AG04449 (cell line): ENCODE measurements around the gene RPS21.
A peak's percentile ranks its signal among the peaks of the same experiment; 100 is the strongest.

ENCODE experiments used
- CTCF ChIA-PET: fragments of 350-600 bp; formaldehyde crosslinking; extraction: SDS; loops from one replicate; lab custom pipeline; 2021; ENCODE audit warnings: antibody characterized with exemption; lab: Yijun Ruan, JAX
- POLR2A ChIA-PET: fragments of 400-600, 350-600 bp; formaldehyde crosslinking; extraction: SDS; loops from one replicate; lab custom pipeline; 2020; ENCODE audit warnings: antibody characterized with exemption, inconsistent platforms; lab: Yijun Ruan, JAX
- DNase-seq: peaks from one replicate; pipeline ENCODE4 v3.0.0-alpha.2; 2010; ENCODE audit warnings: low read depth, low spot score
- H3K4me3 ChIP-seq: 2 replicates; pipeline ENCODE4 v1.5.1; 2011; ENCODE audit warnings: low read depth, mild to moderate bottlenecking, control low read depth, low read length
- TF ChIP-seq, protein P1 (sequence below): IDR thresholded peaks from one replicate; pipeline ENCODE4 v1.5.1; 2011; ENCODE audit warnings: mild to moderate bottlenecking, moderate library complexity, low read length, control low read depth, inconsistent platforms; ENCODE audit not compliant: insufficient read depth; ENCODE audit errors: missing control alignments

The RPS21 gene

DNA sequence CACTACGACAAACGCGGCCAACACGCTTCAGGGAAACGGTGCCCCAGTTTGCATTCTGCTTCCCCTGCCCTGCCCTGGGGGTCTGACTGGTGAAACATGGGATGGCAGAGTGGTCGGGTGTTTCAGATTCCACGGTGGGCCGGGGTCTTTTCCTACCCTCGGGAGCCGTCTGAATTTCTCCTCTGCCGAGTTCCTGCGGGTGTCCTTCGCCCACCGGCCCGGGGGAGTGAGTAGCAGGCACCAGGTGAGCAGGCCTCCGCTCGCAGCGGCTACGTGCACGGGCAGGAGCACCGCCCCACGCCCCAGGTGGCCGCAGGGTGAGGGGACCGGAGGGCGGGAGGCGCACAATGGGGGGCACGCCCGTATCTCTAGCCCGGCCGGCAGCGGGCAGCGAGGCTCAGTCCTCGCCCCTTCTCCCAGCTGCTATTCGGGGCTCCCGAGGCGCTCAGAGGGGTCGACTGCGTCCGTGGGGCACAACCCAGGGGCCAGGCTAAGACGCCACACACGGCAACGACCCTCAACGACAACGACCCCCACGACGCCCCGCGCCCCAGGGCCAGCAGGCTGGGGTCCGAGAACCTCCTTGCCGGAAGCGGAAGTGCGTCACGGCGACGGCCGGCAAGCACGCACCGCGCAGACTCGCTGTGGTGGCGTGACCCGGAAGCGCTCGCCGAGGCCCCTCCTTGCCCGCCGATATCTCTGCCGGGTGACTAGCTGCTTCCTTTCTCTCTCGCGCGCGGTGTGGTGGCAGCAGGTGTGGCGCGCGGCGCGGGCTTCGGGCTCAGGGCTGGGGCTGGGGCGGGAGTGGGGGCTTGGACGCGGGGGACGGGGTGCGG is at the start of gene RPS21:
RPS21 (plus strand) TSS at position 721 of the 836 bp plus-strand sequence. CDS start 236 bp downstream, outside the sequence.
- ChIA-PET CTCF (interaction anchor here (0.6 to 1.9 kb wide), 9 partner anchors 9 to 84 kb away, joined by 3 to 8 read pairs (median 3); no protein-coding TSS in a partner anchor), POLR2A (interaction anchor here (0.8 to 1.0 kb wide), 3 partner anchors 19 to 81 kb away, joined by 3 to 4 read pairs (median 3); partner anchors contain the start of gene LAMA5)
- peak within 1 kb of the TSS; percentile 98 for H3K4me3 ChIP-seq
- TF ChIP-seq, protein P1, sequence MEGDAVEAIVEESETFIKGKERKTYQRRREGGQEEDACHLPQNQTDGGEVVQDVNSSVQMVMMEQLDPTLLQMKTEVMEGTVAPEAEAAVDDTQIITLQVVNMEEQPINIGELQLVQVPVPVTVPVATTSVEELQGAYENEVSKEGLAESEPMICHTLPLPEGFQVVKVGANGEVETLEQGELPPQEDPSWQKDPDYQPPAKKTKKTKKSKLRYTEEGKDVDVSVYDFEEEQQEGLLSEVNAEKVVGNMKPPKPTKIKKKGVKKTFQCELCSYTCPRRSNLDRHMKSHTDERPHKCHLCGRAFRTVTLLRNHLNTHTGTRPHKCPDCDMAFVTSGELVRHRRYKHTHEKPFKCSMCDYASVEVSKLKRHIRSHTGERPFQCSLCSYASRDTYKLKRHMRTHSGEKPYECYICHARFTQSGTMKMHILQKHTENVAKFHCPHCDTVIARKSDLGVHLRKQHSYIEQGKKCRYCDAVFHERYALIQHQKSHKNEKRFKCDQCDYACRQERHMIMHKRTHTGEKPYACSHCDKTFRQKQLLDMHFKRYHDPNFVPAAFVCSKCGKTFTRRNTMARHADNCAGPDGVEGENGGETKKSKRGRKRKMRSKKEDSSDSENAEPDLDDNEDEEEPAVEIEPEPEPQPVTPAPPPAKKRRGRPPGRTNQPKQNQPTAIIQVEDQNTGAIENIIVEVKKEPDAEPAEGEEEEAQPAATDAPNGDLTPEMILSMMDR, result no peak
- no peak for DNase-seq

DNA sequence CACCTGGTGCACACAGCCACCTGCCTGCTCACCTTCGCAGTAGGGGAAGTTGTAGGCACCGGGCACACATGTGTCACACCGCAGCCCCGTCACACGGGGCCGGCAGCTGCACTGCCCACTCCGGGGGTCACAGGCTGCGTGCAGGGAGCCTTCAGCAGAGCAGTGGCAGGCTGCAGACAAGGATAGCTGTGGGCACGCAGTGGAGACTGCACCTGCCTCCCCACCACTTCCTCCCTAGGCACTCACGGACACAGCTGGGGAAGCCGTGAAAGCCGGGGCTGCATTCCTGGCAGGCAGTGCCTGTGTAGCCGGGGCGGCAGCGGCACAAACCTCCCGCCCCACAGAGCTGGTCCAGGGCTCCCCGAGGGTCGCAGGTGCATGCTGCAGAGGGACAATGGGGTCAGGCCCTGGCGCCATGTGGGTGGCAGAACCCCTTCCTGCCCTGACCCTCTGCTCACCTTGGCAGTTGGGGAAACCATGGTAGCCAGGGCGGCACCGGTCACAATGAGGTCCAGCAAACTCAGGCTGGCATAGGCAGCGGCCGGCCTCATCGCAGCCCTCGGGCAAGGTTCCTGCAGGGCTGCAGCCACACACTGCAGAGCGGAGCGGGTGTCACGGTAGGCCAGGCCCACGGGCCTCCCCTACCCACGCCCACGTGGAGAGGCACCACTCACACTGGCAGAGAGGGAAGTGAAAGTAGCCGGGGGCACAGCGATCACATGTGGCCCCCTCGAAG is 49.2 kb upstream of the RPS21 start:
- TF ChIP-seq, protein P1, result no peak
- ChIA-PET POLR2A (no interaction called here), CTCF (no interaction called here)
- no peak for DNase-seq
- H3K4me3 ChIP-seq, result no peak overlapping the region

- H3K4me3 ChIP-seq, result no peak overlapping the region
- CTCF ChIA-PET, result no interaction called here
- POLR2A ChIA-PET, result no interaction called here
- TF ChIP-seq, protein P1, result no peak
- DNase-seq, result no peak
Observed at GRCh38 chr20:62338294-62338620, 48.6 kb upstream of the RPS21 start.

DNA sequence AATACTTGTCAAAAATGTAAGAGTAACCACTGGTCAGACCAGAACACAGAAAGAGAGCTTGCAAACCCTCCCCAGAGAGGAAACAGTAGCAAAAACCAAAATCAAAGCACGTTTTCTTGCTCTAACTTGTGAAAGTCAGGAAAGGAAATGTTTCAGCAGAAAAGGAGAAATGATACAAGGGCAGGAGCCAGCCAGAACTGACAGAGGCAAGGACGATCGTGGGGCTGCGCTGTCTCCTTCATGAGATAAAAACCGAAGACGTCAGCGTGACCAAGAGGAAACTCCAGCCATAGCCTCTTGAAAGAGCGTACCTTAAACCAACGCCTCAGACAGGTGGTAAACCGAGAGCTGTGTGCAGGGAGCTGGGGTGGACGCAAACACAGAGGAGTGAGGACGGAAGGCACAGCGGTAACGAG is 47.2 kb upstream of the RPS21 start:
- H3K4me3 ChIP-seq, result no peak overlapping the region
- TF ChIP-seq, protein P1, result no peak
- no peak for DNase-seq
- ChIA-PET POLR2A (interaction anchor here (0.7 kb wide), 1 partner anchor 25 kb away, joined by 3 read pairs; no protein-coding TSS in a partner anchor), CTCF (interaction anchor here (1.4 kb wide), 1 partner anchor 10 kb away, joined by 4 read pairs; no protein-coding TSS in a partner anchor)

GRCh38 chr20:62342910-62343309 is 44.0 kb upstream of the RPS21 start:
- no peak overlapping the region for H3K4me3 ChIP-seq
- ChIA-PET POLR2A (interaction anchor here (0.7 kb wide), 1 partner anchor 1611 kb away, joined by 4 read pairs; no protein-coding TSS in a partner anchor), CTCF (no interaction called here)
- no peak for DNase-seq
- TF ChIP-seq, protein P1, result no peak
